ENCODE data around the gene NTN1. TPM values are rescaled to one million over a fixed set of nuclear protein-coding genes. Genes with fewer than 3 reads are reported as not detected.

Gene NTN1
- total and polyA plus RNA-seq, 12 donors: 3.0 to 38.7 (median 15.8) TPM

GRCh38 chr17:9185142-9185541 lies 163.8 kb downstream of the NTN1 start:
- Histone ChIP-seq H3K27ac (no peak overlapping the region), H3K9me3 (no peaks in the 10 kb centered on the region), H3K4me3 (no peak overlapping the region), H3K27me3 (peaks cover 0 to 9% (median 0%) of the 10 kb centered on the region in 7 donors), H3K4me1 (no peaks in the 10 kb centered on the region), H3K36me3 (no peaks in the 10 kb centered on the region)
- WGBS, 2 donors: 69 to 70% methylated on average over 9 of the region's 9 CpGs
- TF ChIP-seq CTCF (IDR thresholded peaks at IDR 0.05): no peak
- ATAC-seq: no peak
- intact Hi-C loops (cut with DNase I): no loop called here
- no peak for DNase-seq

- Histone ChIP-seq H3K27ac (no peak overlapping the region), H3K36me3 (no peaks in the 10 kb centered on the region), H3K27me3 (peaks cover 0 to 9% (median 0%) of the 10 kb centered on the region in 7 donors), H3K4me1 (no peaks in the 10 kb centered on the region), H3K9me3 (no peaks in the 10 kb centered on the region), H3K4me3 (no peak overlapping the region)
- no peak for TF ChIP-seq CTCF (IDR thresholded peaks at IDR 0.05)
- DNase-seq (no peak), ATAC-seq (no peak)
- WGBS, 2 donors: 90 to 96% methylated on average over 4 of the region's 4 CpGs
- intact Hi-C loops (cut with DNase I): no loop called here
These were observed 164.5 kb downstream of the NTN1 start for GRCh38 chr17:9185688-9186284.

GRCh38 chr17:9187828-9188227 lies 166.5 kb downstream of the NTN1 start:
- intact Hi-C loops (cut with DNase I): no loop called here
- Histone ChIP-seq H3K4me3 (no peak overlapping the region), H3K9me3 (no peaks in the 10 kb centered on the region), H3K36me3 (no peaks in the 10 kb centered on the region), H3K27me3 (peaks cover 0 to 9% (median 0%) of the 10 kb centered on the region in 7 donors), H3K27ac (no peak overlapping the region), H3K4me1 (no peaks in the 10 kb centered on the region)
- TF ChIP-seq CTCF (IDR thresholded peaks at IDR 0.05): no peak
- 37 to 44% methylated on average over 7 of the region's 7 CpGs for WGBS, 2 donors
- peak in 4 of 8 donors; percentile 12 to 75 (median 36) for ATAC-seq
- DNase-seq: no peak

- TF ChIP-seq CTCF (IDR thresholded peaks at IDR 0.05): no peak
- intact Hi-C loops (cut with DNase I): no loop called here
- Histone ChIP-seq H3K27ac (no peak overlapping the region), H3K9me3 (no peaks in the 10 kb centered on the region), H3K4me3 (no peak overlapping the region), H3K36me3 (no peaks in the 10 kb centered on the region), H3K27me3 (peaks cover 0 to 9% (median 0%) of the 10 kb centered on the region in 7 donors), H3K4me1 (no peaks in the 10 kb centered on the region)
- no peak for ATAC-seq
- WGBS, 2 donors: 86 to 88% methylated on average over 5 of the region's 5 CpGs
- no peak for DNase-seq
These were observed 167.1 kb downstream of the NTN1 start for GRCh38 chr17:9188367-9188766.

All from heart right ventricle (tissue), 16 donors.